Measurements from ENCODE around the gene PLEKHG4. TPM values are rescaled to one million over a fixed set of nuclear protein-coding genes. Genes with fewer than 3 reads are reported as not detected.

Gene PLEKHG4
- total and polyA plus RNA-seq, 9 donors, result 5.1 to 38.6 (median 27.6) TPM

GRCh38 chr16:67258161-67258835 is 21.0 kb upstream of the PLEKHG4 start:
- Histone ChIP-seq H3K36me3 (no peaks in the 10 kb centered on the region), H3K4me1 (ENCODE audit: insufficient read depth) (no peaks in the 10 kb centered on the region), H3K27me3 (no peaks in the 10 kb centered on the region), H3K27ac (no peak overlapping the region), H3K9me3 (no peaks in the 10 kb centered on the region), H3K4me3 (no peak overlapping the region)
- WGBS, 3 donors, result 31 to 60% (median 51%) methylated on average over 11 of the region's 11 CpGs
- intact Hi-C loops (cut with DNase I), result loop anchor here in 1 of 4 donors (10.0 kb wide), 1 partner anchor 157 kb away; the partner anchor contains the start of gene ZDHHC1
- TF ChIP-seq EP300 (IDR thresholded peaks at IDR 0.05) (no peak), POLR2A (IDR thresholded peaks at IDR 0.05) (no peak)
- TF ChIP-seq, protein P1, sequence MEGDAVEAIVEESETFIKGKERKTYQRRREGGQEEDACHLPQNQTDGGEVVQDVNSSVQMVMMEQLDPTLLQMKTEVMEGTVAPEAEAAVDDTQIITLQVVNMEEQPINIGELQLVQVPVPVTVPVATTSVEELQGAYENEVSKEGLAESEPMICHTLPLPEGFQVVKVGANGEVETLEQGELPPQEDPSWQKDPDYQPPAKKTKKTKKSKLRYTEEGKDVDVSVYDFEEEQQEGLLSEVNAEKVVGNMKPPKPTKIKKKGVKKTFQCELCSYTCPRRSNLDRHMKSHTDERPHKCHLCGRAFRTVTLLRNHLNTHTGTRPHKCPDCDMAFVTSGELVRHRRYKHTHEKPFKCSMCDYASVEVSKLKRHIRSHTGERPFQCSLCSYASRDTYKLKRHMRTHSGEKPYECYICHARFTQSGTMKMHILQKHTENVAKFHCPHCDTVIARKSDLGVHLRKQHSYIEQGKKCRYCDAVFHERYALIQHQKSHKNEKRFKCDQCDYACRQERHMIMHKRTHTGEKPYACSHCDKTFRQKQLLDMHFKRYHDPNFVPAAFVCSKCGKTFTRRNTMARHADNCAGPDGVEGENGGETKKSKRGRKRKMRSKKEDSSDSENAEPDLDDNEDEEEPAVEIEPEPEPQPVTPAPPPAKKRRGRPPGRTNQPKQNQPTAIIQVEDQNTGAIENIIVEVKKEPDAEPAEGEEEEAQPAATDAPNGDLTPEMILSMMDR (IDR thresholded peaks at IDR 0.05), result no peak
- peak in 2 of 5 donors; percentile 11 to 40 for DNase-seq

- WGBS, 3 donors, result 88 to 91% (median 89%) methylated on average over 12 of the region's 12 CpGs
- Histone ChIP-seq H3K27ac (no peak overlapping the region), H3K4me3 (no peak overlapping the region), H3K4me1 (ENCODE audit: insufficient read depth) (no peaks in the 10 kb centered on the region), H3K36me3 (no peaks in the 10 kb centered on the region), H3K27me3 (no peaks in the 10 kb centered on the region), H3K9me3 (no peaks in the 10 kb centered on the region)
- TF ChIP-seq EP300 (IDR thresholded peaks at IDR 0.05) (no peak), POLR2A (IDR thresholded peaks at IDR 0.05) (no peak)
- TF ChIP-seq, protein P1 (IDR thresholded peaks at IDR 0.05), result no peak
- peak in 1 of 5 donors; percentile 10 for DNase-seq
- intact Hi-C loops (cut with DNase I), result loop anchor here in 1 of 4 donors (10.0 kb wide), 1 partner anchor 155 kb away; the partner anchor contains the start of gene ZDHHC1
Observed at GRCh38 chr16:67259705-67260104, 19.6 kb upstream of the PLEKHG4 start.

GRCh38 chr16:67260426-67261063 is 18.8 kb upstream of the PLEKHG4 start:
- intact Hi-C loops (cut with DNase I), result no loop called here
- Histone ChIP-seq H3K27me3 (no peaks in the 10 kb centered on the region), H3K4me1 (ENCODE audit: insufficient read depth) (no peaks in the 10 kb centered on the region), H3K27ac (no peak overlapping the region), H3K4me3 (no peak overlapping the region), H3K9me3 (no peaks in the 10 kb centered on the region), H3K36me3 (no peaks in the 10 kb centered on the region)
- TF ChIP-seq EP300 (IDR thresholded peaks at IDR 0.05) (no peak), POLR2A (IDR thresholded peaks at IDR 0.05) (no peak)
- TF ChIP-seq, protein P1 (IDR thresholded peaks at IDR 0.05), result no peak
- peak in 1 of 5 donors; percentile 9 for DNase-seq
- WGBS, 3 donors, result 84 to 94% (median 90%) methylated on average over 4 of the region's 4 CpGs

DNA sequence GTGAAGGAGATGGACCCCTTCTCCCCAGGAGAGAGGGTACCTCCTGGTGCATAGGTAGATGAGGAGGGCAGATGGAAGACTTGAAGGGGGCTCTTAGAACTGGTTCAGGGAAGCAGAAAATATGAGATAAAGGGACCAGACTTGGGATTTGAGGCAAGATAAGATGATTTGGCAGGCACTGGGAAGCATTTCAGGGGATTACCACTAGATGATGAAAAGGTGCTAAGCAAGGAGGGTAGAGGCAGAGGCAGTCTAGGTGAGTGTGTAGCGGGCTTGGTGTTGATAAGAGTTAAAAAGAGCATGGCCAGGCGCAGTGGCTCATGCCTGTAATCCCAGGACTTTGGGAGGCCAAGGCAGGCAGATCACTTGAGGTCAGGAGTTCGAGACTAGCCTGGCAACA is 16.1 kb upstream of the PLEKHG4 start:
- TF ChIP-seq, protein P1 (IDR thresholded peaks at IDR 0.05), result no peak
- no peak for TF ChIP-seq POLR2A (IDR thresholded peaks at IDR 0.05)
- no peaks in the 10 kb centered on the region for H3K36me3 ChIP-seq
- H3K4me3 ChIP-seq, result no peak overlapping the region
- intact Hi-C loops (cut with DNase I), result no loop called here
- DNase-seq, result no peak
- no peaks in the 10 kb centered on the region for H3K4me1 ChIP-seq (ENCODE audit: insufficient read depth)
- no peak overlapping the region for H3K27ac ChIP-seq
- H3K9me3 ChIP-seq, result no peaks in the 10 kb centered on the region
- no peaks in the 10 kb centered on the region for H3K27me3 ChIP-seq
- 85 to 90% (median 85%) methylated on average over 3 of the region's 3 CpGs for WGBS, 3 donors

All from ovary (tissue), 9 donors.